ENCODE results near the gene CAPN8. TPM values are rescaled to one million over a fixed set of nuclear protein-coding genes. Genes with fewer than 3 reads are reported as not detected.

Gene CAPN8
- total and polyA plus RNA-seq, 8 donors = 0.57 to 87.9 (median 1.3) TPM

- Histone ChIP-seq H3K4me3 (no peak overlapping the region), H3K36me3 (no peaks in the 10 kb centered on the region), H3K4me1 (no peaks in the 10 kb centered on the region), H3K27ac (no peak overlapping the region), H3K27me3 (no peaks in the 10 kb centered on the region), H3K9me3 (peaks cover 0 to 5% of the 10 kb centered on the region in 2 donors)
- DNase-seq = no peak
- intact Hi-C loops (cut with DNase I) = no loop called here
- no peak for TF ChIP-seq CTCF (IDR thresholded peaks at IDR 0.05)
- no peak for ATAC-seq
Measured at GRCh38 chr1:223669003-223669795, 3.7 kb upstream of the CAPN8 start.

- no peaks in the 10 kb centered on the region for H3K9me3 ChIP-seq
- no peaks in the 10 kb centered on the region for H3K36me3 ChIP-seq
- intact Hi-C loops (cut with DNase I) = no loop called here
- H3K4me3 ChIP-seq = no peak overlapping the region
- no peaks in the 10 kb centered on the region for H3K27me3 ChIP-seq
- ATAC-seq (peak; percentile 28), DNase-seq (peak in 1 of 4 donors; percentile 53)
- TF ChIP-seq CTCF (IDR thresholded peaks at IDR 0.05) = no peak
- no peaks in the 10 kb centered on the region for H3K4me1 ChIP-seq
- no peak overlapping the region for H3K27ac ChIP-seq
Measured at GRCh38 chr1:223667484-223668182, 2.1 kb upstream of the CAPN8 start.

- no peaks in the 10 kb centered on the region for H3K36me3 ChIP-seq
- no peak for DNase-seq
- H3K27ac ChIP-seq = peak overlapping the region in 1 of 2 donors; percentile 65
- no peaks in the 10 kb centered on the region for H3K27me3 ChIP-seq
- peak; percentile 12 for ATAC-seq
- H3K4me1 ChIP-seq = no peaks in the 10 kb centered on the region
- intact Hi-C loops (cut with DNase I) = no loop called here
- TF ChIP-seq CTCF (IDR thresholded peaks at IDR 0.05) = no peak
- H3K4me3 ChIP-seq = peak overlapping the region in 1 of 2 donors; percentile 27
- H3K9me3 ChIP-seq = no peaks in the 10 kb centered on the region
Measured at GRCh38 chr1:223664106-223664505, 1.4 kb downstream of the CAPN8 start.

GRCh38 chr1:223662943-223663342 lies 2.6 kb downstream of the CAPN8 start:
- DNase-seq = peak in 1 of 4 donors; percentile 36

More at GRCh38 chr1:223662943-223663342, 2.6 kb downstream of the CAPN8 start:
- H3K4me3 ChIP-seq = peak overlapping the region in 1 of 2 donors; percentile 27
- H3K9me3 ChIP-seq = no peaks in the 10 kb centered on the region
- H3K4me1 ChIP-seq = no peaks in the 10 kb centered on the region
- no peaks in the 10 kb centered on the region for H3K27me3 ChIP-seq
- H3K36me3 ChIP-seq = no peaks in the 10 kb centered on the region
- TF ChIP-seq CTCF (IDR thresholded peaks at IDR 0.05) = no peak
- peak overlapping the region in 1 of 2 donors; percentile 65 for H3K27ac ChIP-seq
- intact Hi-C loops (cut with DNase I) = no loop called here
- ATAC-seq = peak; percentile 51

Data from left lung (tissue), 10 donors.